ENCODE data around the gene STAT3. TPM values are rescaled to one million over a fixed set of nuclear protein-coding genes. Genes with fewer than 3 reads are reported as not detected.
"Not testable (repeated sequence)": the region's sequence is repeated elsewhere in the genome, so short reads cannot be mapped to it uniquely, and the experiment has no call there.

STAT3 gene
- total RNA-seq, 1 donor from 2014 or later = 181 TPM

DNA sequence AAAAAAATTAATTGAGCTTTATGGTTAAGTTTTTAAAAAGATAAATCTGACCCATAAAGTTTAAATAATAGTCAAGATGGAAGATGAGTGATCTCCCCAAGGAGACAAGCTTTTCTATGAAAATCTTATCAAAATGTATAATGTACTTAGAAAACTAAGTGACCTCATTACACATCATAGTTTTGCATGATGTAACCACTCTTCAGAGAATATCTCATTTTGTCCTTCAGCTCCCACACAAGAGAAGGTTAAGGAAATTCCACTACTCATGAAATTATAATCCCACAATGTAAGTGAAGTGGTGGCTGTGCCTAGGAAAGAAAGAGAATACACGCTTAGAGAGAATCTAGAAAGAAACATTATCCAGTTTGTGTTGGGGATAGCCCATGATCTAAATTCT is 14.3 kb downstream of the STAT3 start:
- Histone ChIP-seq H3K4me1 (peaks cover 0 to 15% of the 10 kb centered on the region in 2 donors), H3K4me3 (no peak overlapping the region), H3K36me3 (peaks cover 0 to 13% of the 10 kb centered on the region in 2 donors), H3K27ac (no peak overlapping the region), H3K9me3 (no peaks in the 10 kb centered on the region), H3K27me3 (no peaks in the 10 kb centered on the region)
- no peak for DNase-seq (ENCODE audit: low spot score in 2 of 2)
- intact Hi-C loops (cut with DNase I) = no loop called here
- no peak for TF ChIP-seq CTCF (IDR thresholded peaks at IDR 0.05)

- intact Hi-C loops (cut with DNase I) = no loop called here
- no peaks in the 10 kb centered on the region for H3K27me3 ChIP-seq
- no peak for DNase-seq (ENCODE audit: low spot score in 2 of 2)
- no peak overlapping the region for H3K27ac ChIP-seq
- H3K4me1 ChIP-seq = peaks cover 4 to 7% of the 10 kb centered on the region in 2 donors
- H3K9me3 ChIP-seq = no peaks in the 10 kb centered on the region
- TF ChIP-seq CTCF (IDR thresholded peaks at IDR 0.05) = no peak
- H3K36me3 ChIP-seq = peaks cover 0 to 13% of the 10 kb centered on the region in 2 donors
- no peak overlapping the region for H3K4me3 ChIP-seq
These were observed 16.1 kb downstream of the STAT3 start for GRCh38 chr17:42372142-42372541.

DNA sequence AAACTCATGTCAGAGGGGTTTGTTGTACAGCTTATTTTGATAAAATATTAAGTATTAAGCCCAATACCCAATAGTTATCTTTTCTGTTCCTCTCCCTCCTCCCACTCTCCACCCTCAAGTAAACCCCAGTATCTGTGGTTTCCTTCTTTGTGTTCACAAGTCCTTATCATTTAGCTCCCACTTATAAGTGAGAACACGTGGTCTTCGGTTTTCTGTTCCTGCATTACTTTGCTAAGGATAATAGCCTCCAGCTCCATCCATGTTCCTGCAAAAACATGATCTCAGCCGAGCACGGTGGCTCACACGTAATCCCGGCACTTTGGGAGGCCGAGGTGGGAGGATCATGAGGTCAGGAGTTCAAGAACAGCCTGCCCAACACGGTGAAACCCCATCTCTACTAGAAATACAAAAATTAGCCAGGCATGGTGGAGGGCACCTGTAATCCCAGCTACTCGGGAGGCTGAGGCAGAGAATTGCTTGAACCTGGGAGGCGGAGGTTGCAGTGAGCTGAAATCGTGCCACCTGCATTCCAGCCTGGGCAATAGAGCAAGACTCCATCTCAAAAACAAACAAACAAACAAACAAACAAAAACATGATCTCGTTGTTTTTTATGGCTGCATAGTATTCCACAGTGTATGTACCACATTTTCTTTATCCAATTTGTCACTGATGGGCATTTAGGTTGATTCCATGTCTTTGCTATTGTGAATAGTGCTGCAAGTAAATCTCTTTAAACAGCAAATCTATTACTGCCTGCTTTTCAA is 19.3 kb downstream of the STAT3 start:
- H3K27ac ChIP-seq; H3K4me3 ChIP-seq; H3K27me3 ChIP-seq; H3K9me3 ChIP-seq; intact Hi-C loops (cut with DNase I): not testable (repeated sequence)
- Histone ChIP-seq H3K36me3 (peaks cover 0 to 13% of the 10 kb centered on the region in 2 donors), H3K4me1 (peaks cover 9 to 21% of the 10 kb centered on the region in 2 donors)
- DNase-seq (ENCODE audit: low spot score in 2 of 2) = peak in 1 of 2 donors; percentile 5

GRCh38 chr17:42368310-42368709 is 19.9 kb downstream of the STAT3 start:
- DNase-seq (ENCODE audit: low spot score in 2 of 2) = peak in 1 of 2 donors; percentile 37
- H3K9me3 ChIP-seq; intact Hi-C loops (cut with DNase I); H3K4me3 ChIP-seq; H3K27ac ChIP-seq; H3K27me3 ChIP-seq: not testable (repeated sequence)
- peaks cover 0 to 13% of the 10 kb centered on the region in 2 donors for H3K36me3 ChIP-seq
- H3K4me1 ChIP-seq = peaks cover 12 to 28% of the 10 kb centered on the region in 2 donors

GRCh38 chr17:42366176-42367023 is 21.8 kb downstream of the STAT3 start:
- DNase-seq (ENCODE audit: low spot score in 2 of 2) = peak in 1 of 2 donors; percentile 40
- H3K36me3 ChIP-seq; H3K4me3 ChIP-seq; H3K9me3 ChIP-seq; intact Hi-C loops (cut with DNase I); H3K27me3 ChIP-seq: not testable (repeated sequence)
- H3K4me1 ChIP-seq = peaks cover 20 to 46% of the 10 kb centered on the region in 2 donors
- H3K27ac ChIP-seq = peak overlapping the region; percentile 29 to 79

DNA sequence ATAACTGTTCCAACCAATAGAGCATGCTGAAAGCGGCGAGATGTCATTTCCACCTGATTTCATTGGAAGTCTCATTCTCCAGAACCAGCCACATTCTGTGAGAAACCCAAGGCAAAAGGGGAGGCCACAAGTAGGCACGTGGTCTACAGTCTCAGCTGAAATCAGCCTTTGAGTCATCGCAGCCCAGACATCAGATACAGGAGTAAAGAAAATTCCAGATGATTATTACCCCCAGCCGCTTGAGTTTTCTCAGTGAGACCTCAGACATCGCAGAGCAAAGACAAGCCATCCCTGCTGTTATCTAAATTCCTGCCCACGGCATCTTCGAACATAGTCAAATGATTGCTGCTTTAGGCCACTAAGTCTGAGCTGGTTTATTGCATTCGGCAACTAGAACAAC is 23.1 kb downstream of the STAT3 start:
- peak in 1 of 2 donors; percentile 76 for DNase-seq (ENCODE audit: low spot score in 2 of 2)
- H3K27ac ChIP-seq = peak overlapping the region; percentile 79 to 88
- no peak for TF ChIP-seq CTCF (IDR thresholded peaks at IDR 0.05)
- H3K9me3 ChIP-seq = no peaks in the 10 kb centered on the region
- H3K4me3 ChIP-seq = no peak overlapping the region
- no peaks in the 10 kb centered on the region for H3K27me3 ChIP-seq
- H3K4me1 ChIP-seq = peaks cover 25 to 56% of the 10 kb centered on the region in 2 donors
- intact Hi-C loops (cut with DNase I) = loop anchor here (2.0 kb wide), 1 partner anchor 24 kb away; the partner anchor contains the start of gene STAT3
- H3K36me3 ChIP-seq = no peaks in the 10 kb centered on the region
